NCI-H2196 (cell line): Measurements from ENCODE around the gene NT5C.
A peak's percentile ranks its signal among the peaks of the same experiment; 100 is the strongest.
"Not testable (repeated sequence)": the region's sequence is repeated elsewhere in the genome, so short reads cannot be mapped to it uniquely, and the experiment has no call there.

Experiments used
- DNase-seq: peaks from one replicate; lab custom pipeline; 2025; ENCODE audit not compliant: unreplicated experiment; lab: John Stamatoyannopoulos, UW

NT5C gene

DNA sequence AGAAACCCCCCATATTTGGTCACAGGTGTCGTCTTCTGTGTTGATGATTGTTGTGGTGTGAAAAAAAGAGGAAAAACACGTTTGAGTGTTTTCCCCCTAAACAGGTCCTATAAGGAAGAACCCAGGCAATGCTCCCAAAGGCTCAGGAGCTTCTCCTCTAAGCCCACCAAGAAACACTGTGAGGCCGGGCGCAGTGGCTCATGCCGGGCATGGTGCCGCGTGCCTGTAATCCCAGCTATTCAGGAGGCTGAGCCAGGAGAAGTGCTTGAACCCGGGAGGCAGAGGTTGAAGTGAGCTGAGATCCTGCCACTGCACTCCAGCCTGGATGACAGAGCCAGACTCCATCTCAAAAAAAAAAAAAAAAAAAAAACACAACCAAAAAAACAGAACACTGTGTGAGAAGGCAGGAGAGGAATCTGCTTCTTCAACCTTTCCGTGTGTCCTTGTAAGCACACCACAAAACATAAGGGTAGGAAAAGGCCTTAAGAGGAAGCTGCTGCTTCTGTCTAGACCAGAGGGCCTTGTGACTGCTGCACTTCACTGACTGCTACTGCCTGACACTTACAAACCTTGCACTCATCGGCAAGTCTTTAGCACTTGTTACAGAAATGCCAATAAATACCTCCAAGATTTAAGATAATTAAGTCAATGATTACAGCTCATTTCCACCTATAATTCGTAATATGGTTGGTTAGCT lies 13.4 kb upstream of the NT5C start:
- no peak for DNase-seq

DNA sequence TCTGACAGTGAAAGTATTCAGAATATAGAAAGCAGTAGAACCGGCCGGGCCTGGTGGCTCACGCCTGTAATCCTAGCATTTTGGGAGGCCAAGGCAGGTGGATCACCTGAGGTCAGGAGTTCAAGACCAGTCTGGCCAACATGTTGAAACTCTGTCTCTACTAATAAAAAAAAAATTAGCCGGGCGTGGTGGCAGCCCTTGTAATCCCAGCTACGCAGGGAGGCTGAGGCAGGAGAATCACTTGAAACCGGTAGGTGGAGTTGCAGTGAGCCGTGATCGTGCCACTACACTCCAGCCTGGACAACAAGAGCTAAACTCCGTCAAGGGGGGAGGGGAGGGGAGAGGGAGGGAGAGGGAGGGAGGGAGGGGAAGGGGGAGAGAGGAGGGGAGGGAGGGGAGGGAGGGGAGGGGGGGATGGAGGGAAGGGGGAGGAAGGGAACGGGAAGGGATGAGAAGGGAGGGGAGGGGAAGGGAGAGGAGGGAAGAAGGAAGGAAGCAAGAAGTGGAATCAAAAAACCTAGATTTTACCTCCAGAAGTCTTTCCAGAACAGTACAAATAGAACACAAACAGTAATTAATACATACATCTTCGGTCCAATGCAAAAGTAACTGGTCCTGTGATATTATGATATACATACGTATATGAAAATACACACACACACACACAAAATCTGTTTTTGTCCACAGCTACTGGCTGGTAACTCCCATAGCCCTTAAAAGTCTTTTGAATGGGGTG lies 10.9 kb upstream of the NT5C start:
- DNase-seq: no peak

DNA sequence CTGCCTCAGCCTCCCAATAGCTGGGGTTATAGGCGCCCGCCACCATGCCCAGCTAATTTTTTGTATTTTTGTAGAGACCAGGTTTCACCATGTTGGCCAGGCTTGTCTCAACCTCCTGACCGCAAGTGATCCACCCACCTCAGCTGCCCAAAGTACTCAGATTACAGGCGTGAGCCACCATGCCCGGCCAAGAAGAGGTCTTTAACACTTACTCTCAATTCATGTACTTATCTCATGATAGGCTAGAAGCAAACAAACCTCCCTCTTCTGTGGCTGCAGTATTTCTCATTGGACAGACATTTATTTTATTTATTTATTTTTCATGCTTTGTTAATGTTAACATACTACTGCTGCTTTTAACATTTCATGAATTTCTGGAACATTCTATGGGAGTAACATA lies 7.0 kb upstream of the NT5C start:
- DNase-seq: peak; percentile 57

DNA sequence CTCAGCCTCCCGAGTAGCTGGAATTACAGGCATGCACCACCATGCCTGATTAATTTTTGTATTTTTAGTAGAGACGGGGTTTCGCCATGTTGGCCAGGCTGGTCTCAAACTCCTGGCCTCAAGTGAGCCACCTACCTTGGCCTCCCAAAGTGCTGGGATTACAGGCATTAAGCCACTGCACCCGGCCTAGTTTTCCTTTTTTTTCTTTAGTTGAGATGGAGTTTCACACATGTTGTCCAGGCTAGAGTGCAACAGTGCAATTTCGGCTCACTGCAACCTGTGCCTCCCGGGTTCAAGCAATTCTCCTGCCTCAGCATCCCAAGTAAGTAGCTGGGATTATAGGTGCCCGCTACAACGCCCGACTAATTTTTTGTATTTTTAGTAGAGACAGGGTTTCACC lies 6.2 kb upstream of the NT5C start:
- DNase-seq: not testable (repeated sequence)

DNA sequence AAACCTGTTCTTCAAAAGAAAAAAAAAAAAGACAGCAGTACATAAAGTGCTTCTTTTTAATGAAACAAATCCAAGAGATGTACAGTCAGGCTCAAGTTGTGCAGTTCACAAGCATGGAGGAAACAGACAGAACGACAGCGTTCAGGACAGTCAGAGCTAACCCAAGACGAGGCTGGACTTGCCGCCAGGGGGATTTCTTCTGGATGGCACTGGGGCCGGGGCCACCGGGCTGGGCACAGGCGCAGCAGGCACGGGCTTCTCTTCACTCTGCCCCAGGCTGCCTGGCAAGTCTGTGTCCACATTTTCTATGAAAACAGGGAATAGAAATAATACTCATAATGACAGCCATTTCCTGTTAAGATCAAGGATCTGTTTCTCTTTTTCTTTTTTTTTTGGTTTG lies 4.4 kb upstream of the NT5C start:
- DNase-seq: no peak

DNA sequence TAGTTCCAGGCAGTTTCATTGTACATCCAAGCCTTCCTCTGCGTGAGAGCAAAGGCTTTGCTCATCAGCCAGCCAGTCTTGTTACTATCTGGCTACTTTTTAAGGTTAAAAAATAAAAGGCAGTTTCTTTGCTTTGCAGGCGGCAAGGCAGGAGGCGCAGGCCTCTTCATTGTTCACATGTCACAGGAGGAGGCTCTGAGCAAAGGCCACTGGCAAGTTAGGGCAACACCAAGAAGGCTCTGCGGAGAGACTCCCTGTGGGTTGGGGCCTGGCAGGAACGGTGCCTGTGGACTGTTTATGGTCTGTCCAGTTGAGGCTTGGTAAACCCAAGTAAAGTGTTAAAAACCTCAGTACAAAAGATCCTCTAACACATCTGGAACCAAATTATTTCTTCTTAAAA lies 3.9 kb upstream of the NT5C start:
- DNase-seq: no peak

DNA sequence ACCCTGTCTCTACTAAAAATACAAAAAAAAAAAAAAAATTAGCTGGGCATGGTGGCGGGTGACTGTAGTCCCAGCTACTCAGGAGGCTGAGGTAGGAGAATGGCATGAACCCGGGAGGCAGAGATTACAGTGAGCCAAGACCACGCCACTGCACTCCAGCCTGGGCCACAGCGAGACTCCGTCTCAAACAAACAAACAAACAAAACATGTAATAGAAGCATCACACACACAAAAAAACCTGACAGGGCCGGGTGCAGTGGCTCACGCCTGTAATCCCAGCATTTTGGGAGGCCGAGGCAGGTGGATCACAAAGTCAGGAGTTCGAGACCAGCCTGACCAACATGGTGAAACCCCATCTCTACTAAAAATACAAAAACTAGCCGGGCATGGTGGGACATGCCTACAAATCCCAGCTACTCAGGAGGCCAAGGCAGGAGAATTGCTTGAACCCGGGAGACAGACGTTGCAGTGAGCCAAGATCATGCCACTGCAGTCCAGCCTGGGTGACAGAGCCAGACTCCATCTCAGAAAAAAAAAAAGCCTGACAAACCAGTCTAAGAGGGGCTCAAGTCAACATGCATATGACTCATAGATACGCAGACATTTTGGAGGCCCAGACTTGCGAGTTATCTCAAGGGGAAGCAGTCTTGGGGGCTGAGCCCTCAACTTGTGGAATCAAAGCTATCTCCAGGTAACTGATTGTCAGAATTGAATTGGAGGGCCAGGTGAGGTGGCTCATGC lies 2.2 kb upstream of the NT5C start:
- not testable (repeated sequence) for DNase-seq

DNA sequence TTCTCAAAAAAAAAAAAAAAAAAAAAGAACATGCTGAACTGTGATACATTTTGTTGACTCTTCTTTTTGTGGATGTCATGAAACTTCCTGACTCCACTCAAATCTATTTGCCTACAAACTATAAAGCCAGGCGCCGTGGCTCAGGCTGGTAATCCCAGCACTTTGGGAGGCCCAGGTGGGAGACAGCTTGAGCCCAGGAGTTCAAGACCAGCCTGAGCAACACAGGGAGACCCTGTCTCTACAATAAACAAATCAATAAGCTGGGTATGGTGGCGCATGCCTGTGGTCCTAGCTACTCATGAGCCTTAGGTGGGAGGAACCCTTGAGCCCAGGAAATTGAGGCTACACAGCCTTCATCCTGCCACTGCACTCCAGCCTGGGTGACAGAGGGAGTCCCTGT lies 1.5 kb upstream of the NT5C start:
- no peak for DNase-seq

DNA sequence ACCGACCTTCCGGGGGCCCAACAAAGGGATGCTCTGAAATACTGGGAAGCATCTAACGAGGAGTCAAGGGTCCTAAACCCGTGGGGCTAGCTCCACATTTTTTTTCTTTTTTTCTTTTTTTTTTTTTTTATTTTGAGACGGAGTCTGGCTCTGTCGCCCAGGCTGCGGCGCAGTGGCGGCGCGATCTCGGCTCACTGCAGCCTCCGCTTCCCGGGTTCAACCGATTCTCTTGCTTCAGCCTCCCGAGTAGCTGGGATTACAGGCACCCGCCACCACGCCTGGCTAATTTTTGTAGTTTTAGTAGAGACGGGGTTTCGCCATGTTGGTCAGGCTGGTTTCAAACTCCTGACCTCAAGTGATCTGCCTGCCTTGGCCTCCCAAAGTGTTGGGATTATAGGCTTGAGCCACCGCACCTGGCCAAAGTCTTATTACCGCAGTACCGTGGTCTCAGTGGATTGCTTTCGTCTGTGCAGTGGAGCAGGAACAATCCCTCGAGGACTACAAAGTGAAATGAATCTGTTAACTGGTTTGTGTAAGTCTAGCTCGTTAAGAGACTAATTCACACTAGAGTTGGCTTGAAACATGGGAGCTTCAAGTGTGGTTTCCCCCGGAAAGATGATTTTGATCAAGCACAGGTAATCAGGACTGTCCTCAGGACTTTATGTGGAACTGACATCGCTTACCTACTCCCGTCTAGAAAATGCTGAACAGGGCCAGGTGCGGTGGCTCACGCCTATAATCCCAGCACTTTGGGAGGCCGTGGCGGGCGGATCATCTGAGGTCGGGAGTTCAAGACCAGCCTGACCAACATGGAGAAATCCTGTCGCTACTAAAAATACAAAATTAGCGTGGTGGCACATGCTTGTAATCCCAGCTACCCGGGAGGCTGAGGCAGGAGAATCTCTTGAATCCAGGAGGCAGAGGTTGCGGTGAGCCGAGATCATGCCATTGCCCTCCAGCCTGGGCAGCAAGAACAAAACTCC lies 767 bp upstream of the NT5C start:
- DNase-seq: not testable (repeated sequence)

DNA sequence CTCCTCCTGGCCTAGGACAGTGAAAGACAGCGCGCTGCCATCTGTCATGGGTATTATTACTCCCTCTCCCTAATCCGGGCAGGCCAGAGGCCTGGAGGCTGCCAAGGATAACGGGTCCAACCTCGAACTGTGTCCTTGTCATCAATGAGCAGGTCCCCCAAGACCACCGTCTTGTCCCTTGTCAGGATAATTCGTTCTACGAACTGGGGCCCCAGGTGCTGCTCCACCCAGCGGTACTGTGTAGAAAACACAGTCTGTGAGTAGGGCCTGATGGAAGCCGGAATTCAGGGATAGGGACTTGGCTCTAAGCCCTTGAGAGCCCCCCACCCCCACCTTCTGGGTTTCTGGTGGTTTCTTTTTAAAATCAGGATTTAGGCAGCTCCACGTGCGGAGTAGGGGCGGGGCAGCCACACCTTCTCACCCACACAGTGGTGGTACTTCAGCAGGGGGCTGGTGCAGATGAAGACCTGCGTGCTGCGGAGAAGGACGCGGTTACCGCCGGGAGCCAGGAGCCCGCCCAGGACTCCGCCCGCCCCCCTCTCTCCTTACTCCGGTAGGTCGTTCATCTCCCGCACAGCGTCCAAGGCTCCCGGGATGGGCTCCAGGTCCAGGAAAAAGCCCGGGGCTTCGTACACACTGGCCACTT lies 787 bp downstream of the NT5C start:
- DNase-seq: no peak

DNA sequence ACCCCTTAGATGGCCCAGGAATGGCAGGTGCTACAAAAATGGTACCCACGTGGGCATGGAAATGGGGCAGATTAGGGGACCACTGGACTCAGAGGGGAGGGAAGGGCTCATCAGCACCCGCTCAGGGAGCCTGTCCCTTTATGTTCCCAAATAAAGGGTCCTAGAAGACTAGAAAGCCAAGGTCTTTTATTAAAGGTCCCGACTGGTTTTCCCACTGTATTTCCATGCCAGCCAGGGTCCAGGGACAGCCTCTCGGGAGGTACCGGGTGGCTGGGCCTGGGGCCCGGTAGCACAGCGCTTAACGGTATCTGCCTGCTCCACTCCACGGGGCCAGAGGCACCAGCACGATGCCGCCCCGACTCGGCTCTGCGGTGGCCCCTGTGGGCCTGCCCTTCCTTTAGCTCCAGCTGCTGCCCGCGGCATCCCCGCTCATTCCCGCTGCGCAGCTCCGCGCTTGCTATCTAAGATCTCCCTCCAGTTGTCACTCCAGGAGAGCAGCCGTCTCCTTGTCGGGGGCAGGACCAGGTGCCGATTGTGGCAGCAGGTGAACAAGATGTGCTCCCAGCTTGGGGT lies 1.4 kb downstream of the NT5C start:
- no peak for DNase-seq

DNA sequence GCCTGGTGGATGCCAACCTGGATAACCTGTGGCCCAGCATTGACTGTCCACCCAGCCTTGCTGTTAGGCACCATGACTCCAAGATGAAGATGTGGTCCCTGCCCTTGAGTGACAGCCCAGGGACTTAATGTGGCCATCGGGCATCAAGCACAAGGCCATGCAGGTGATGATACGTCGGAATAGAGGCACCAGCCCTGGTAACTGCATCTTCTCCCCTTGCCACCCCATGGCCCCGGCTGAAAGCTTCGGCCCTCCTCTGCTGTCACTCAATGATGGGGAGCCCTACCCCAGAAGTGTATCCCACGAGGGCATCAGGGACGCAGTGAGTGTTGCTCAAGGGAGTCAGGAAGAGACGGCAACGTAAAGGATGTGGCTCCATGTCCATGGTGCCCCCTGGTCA lies 2.0 kb downstream of the NT5C start:
- no peak for DNase-seq

DNA sequence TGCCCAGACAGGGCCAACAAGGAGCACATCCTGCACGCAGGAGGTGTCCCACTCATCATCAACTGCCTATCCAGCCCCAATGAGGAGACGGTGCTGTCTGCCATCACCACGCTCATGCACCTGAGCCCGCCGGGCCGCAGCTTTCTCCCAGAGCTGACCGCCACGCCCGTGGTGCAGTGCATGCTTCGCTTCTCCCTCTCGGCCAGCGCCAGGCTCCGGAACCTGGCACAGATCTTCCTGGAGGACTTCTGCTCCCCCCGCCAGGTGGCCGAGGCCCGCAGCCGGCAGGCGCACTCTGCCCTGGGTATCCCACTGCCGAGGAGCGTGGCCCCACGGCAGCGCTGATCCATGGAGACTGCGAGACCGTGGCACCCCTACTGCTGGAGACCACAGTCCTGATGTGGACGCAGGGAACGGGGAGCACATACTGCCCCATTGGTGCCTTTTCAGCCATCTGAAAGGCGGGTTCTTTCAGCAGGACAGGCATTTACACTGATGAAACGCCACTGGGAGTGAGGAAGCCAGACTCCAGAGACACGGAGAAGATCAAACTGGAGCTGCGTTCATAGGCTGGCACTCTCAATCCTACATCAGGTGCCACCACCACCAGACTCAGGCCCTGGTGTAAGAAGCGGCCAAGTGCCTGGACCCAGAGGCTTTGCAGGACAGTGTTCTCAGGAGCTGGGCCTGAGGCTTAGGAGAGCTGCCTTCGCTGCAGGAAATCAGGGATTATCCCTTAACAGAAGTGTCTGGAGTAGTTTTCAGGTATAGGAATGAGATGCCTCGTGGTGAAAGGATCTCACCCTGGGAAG lies 2.6 kb downstream of the NT5C start:
- DNase-seq: no peak

DNA sequence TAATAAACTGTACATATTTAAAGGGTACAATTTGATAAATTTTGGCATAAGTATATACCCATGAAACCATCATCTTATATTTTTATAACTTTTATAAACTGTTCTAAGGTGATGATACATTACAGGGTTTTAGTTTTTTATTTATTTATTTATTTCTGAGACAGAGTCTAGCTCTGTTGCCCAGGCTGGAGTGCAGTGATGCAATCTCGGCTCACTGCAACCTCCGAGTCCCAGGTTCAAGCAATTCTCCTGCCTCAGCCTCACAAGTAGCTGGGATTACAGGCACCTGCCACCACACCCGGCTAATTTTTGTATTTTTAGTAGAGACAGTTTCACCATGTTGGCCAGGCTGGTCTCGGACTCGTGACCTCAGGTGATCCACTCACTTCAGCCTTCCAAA lies 3.6 kb downstream of the NT5C start:
- not testable (repeated sequence) for DNase-seq

DNA sequence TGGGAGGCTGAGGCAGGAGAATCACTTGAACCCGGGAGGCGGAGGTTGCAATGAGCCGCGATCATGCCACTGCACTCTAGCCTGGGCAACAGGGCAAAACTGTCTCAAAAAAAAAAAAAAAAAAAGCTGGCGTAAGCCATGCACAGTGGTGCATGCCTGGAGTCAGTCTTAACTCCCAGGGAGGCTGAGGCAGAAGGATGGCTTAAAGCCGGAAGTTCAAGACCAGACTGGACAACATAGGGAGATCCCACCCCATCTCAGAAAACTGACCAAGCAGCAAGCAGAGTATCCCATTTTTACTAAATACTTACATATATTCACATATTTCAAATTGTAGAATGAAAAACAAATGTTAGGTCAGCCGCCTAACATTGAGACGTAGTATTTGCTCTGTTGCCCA lies 4.6 kb downstream of the NT5C start:
- no peak for DNase-seq

DNA sequence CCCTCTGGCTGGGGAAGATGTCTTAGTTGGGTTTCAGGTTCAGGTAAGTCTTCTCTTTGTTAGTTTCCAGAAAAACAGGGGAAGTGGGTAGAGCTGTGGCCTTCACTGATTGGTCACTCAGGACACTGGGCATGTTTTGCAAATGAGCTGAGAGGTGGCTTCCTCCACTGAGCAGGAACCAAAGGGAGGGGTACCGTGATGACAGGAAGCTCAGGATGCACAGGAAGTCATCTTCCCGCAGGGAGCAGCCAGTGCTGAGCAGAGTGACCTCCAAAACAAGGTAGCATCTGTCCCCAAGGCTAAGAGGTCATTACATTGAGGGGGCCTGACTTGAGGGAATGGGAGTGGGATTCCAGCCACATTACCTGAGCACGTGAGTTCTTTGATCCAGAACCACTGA lies 5.6 kb downstream of the NT5C start:
- no peak for DNase-seq

DNA sequence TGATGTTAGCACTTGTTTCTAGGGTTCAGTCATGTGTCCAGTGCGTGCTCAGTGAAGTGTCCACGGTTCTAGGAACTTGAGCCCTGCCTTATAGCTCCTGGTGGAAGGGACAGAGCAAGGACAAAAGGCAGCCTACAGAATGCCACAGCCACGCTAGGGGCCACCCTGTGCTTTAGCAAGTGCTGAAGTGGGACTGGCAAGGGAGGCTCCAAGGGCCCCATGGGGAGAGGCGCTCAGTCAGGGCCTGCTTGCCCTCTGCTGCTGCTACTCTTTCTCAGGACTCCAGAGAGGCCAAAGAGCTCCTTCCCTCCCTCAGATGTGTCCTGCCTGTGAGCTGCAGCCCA lies 6.8 kb downstream of the NT5C start:
- DNase-seq: no peak

DNA sequence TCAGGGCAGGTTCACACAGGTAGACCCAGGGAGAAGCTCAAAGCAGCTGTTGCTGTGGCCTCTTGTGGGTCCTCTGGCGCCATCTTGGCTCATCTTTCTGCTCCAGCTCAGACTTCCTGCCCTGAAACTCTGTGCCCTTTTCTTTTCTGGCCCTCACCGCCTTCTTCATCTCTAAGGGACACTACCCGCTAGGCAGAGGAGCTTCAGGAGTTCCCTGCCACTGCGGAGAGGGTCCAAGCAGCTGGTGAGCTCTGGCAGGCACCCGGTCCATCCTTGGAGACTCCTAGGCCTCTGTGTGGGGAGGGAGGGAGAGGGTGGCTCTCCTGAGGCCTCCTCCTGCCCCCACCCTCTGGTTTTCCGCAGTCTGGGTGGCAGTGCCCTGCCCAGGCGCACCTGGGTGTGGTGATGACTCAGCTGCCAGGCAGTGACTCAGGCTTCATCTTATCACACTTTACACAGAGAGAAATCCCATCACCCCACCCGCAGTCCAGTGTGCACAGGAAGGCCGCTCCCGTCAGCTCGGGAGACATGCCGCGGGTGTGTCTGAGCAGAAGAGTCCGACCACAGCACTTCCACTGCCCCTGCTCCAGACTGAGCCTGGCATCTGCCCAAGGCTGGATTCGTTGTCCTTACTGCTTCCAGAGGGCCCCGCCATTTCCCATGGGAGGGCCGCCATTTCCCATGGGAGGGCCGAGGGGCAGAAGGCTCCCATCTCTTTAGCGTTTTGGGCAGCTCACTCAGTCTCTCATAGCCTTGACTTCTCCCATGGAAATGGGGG lies 7.3 kb downstream of the NT5C start:
- peak; percentile 78 for DNase-seq

DNA sequence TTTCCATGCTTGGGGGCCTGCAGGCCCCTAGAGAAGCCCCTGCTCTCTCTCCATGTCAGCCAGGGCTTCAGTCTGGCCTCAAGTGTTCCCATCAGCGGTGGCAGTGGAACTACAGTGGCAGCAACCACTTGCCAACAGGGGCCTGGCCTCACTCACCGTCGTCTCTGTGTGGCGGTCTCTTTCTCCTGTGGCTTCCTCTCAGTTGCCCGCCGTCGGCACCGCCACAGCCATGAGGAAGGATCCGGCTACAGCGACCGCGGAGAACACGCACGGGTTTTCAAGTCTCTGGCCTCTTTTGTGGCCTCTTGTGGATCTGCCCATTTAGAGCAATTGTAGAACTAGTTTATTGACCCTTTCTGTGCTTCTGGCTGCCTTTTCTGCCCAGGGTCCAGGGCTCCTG lies 13.2 kb downstream of the NT5C start:
- no peak for DNase-seq
